Keratinocyte (primary cell): ENCODE measurements around the gene CDC6. TPM values are rescaled to one million over a fixed set of nuclear protein-coding genes. Genes with fewer than 3 reads are reported as not detected.

Experiments used
- DNase-seq: peaks from one replicate; pipeline ENCODE4 v3.0.0-alpha.2; 2011; ENCODE audit warnings: low read depth, missing footprints, low spot score
- FAIRE-seq: peaks from 2 replicates; lab custom pipeline; 2011; peaks lifted over from hg19 to GRCh38; lab: Jason Lieb, UNC
- H2AFZ ChIP-seq: 2 replicates; pipeline ENCODE4 v1.6.0; 2012; ENCODE audit warnings: low read length, control low read depth, inconsistent platforms; ENCODE audit not compliant: control insufficient read depth
- H3K27ac ChIP-seq: 2 replicates; pipeline ENCODE4 v1.5.1; 2011; ENCODE audit warnings: low read length; ENCODE audit not compliant: control insufficient read depth, insufficient read depth
- H3K27me3 ChIP-seq: 3 replicates; pipeline ENCODE4 v1.6.0; 2011; ENCODE audit warnings: low read length; ENCODE audit not compliant: control insufficient read depth, insufficient read depth; ENCODE audit errors: extremely low read depth
- H3K36me3 ChIP-seq, 2 experiments: 2 replicates in 1 of 2; 3 replicates in 1 of 2; pipeline ENCODE4 v1.5.1; 2011; ENCODE audit warnings: low read length in 2 of 2, mild to moderate bottlenecking in 1 of 2; ENCODE audit not compliant: control insufficient read depth in 2 of 2, insufficient read depth in 2 of 2; ENCODE audit errors: extremely low read depth in 1 of 2
- H3K4me1 ChIP-seq: 3 replicates; pipeline ENCODE4 v1.5.1; 2011; ENCODE audit warnings: low read length; ENCODE audit not compliant: control insufficient read depth, insufficient read depth; ENCODE audit errors: extremely low read depth
- H3K4me2 ChIP-seq: 3 replicates; pipeline ENCODE4 v1.6.0; 2011; ENCODE audit warnings: low read depth, low read length; ENCODE audit not compliant: control insufficient read depth, insufficient read depth; ENCODE audit errors: extremely low read depth
- H3K4me3 ChIP-seq, 3 experiments: fragments of 200-600 bp in 1 of 3; sonication (generic) in 1 of 3; 2 replicates in 2 of 3; 3 replicates in 1 of 3; pipeline ENCODE4 v1.5.1; 2011 to 2016; ENCODE audit warnings: low read length in 3 of 3, mild to moderate bottlenecking in 3 of 3, control low read depth in 2 of 3, inconsistent platforms in 1 of 3, low read depth in 1 of 3, mixed read lengths in 1 of 3, mixed run types in 1 of 3, moderate library complexity in 1 of 3; ENCODE audit not compliant: control insufficient read depth in 2 of 3, insufficient read depth in 2 of 3; ENCODE audit errors: extremely low read depth in 1 of 3
- H3K79me2 ChIP-seq: 2 replicates; pipeline ENCODE4 v1.6.0; 2012; ENCODE audit warnings: low read length; ENCODE audit not compliant: control insufficient read depth, insufficient read depth
- H3K9ac ChIP-seq: 3 replicates; pipeline ENCODE4 v1.6.0; 2011; ENCODE audit warnings: low read length; ENCODE audit not compliant: control insufficient read depth, insufficient read depth; ENCODE audit errors: extremely low read depth
- H3K9me1 ChIP-seq: 3 replicates; pipeline ENCODE4 v1.6.0; 2011; ENCODE audit warnings: low read length; ENCODE audit not compliant: control insufficient read depth, insufficient read depth; ENCODE audit errors: extremely low read depth
- H3K9me3 ChIP-seq: 2 replicates; pipeline ENCODE4 v1.5.1; 2012; ENCODE audit warnings: low read depth, low read length; ENCODE audit not compliant: control insufficient read depth
- H4K20me1 ChIP-seq: 3 replicates; pipeline ENCODE4 v1.6.0; 2011; ENCODE audit warnings: low read length; ENCODE audit not compliant: control insufficient read depth, insufficient read depth; ENCODE audit errors: extremely low read depth
- EZH2 ChIP-seq: IDR thresholded peaks from one replicate; pipeline ENCODE4 v1.6.1; 2012; ENCODE audit warnings: inconsistent platforms, mild to moderate bottlenecking, low read length, moderate library complexity
- dilution Hi-C: fragments of 300-500 bp; cut with MboI; formaldehyde crosslinking; loops from one replicate; pipeline ENCODE4 v1.7.0; 2020; ENCODE audit warnings: low sequenced_read_pairs; ENCODE audit not compliant: extremely low pct_ligation_motif_present
- polyA plus RNA-seq, 5 experiments: library from polyadenylated mRNA; depleted of rRNA in 3 of 5; stranded (reverse) in 3 of 5; stranded (forward) in 1 of 5; unstranded in 1 of 5; fragments of >200 nt; gene quantifications; 1 replicate in 1 of 5; 2 replicates in 3 of 5; 3 replicates in 1 of 5; pipeline versions ENCODE4 v1.2.1 to v1.2.3, GENCODE V29; 2011 to 2012; ENCODE audit warnings: missing spikeins in 2 of 5, low read depth in 1 of 5, low replicate concordance in 1 of 5
- TF ChIP-seq, protein P1 (sequence below), 3 experiments: IDR thresholded peaks in 1 of 3; conservative IDR thresholded peaks in 1 of 3; optimal IDR thresholded peaks in 1 of 3; 2 replicates in 2 of 3; 3 replicates in 1 of 3; pipeline versions ENCODE3 to v1.5.1; 2011; ENCODE audit warnings: low read length in 3 of 3, mild to moderate bottlenecking in 3 of 3, moderate library complexity in 2 of 3, control low read depth in 1 of 3, inconsistent platforms in 1 of 3; ENCODE audit not compliant: insufficient read depth in 2 of 3; ENCODE audit errors: extremely low read depth in 1 of 3

CDC6 gene
- polyA plus RNA-seq, 1 donor (not counting 4 experiments of a cell fraction or from before 2014, with no cell fraction given) = 28.0 TPM

- Histone ChIP-seq H3K36me3 (peaks cover 9 to 18% of the 10 kb centered on the region in 2 experiments), H3K79me2 (peaks cover 25% of the 10 kb centered on the region), H3K27me3 (no peaks in the 10 kb centered on the region), H4K20me1 (no peaks in the 10 kb centered on the region), H2AFZ (no peak overlapping the region), H3K4me1 (peaks cover 56% of the 10 kb centered on the region), H3K4me2 (peak overlapping the region; percentile 91), H3K9me3 (no peaks in the 10 kb centered on the region), H3K9me1 (peaks cover 2% of the 10 kb centered on the region), H3K4me3 (peak overlapping the region in 2 of 3 experiments; percentile 39 to 57), H3K27ac (peak overlapping the region; percentile 90), H3K9ac (peak overlapping the region; percentile 74)
- peak; percentile 99 for FAIRE-seq
- DNase-seq = peak; percentile 99
- TF ChIP-seq, protein P1, sequence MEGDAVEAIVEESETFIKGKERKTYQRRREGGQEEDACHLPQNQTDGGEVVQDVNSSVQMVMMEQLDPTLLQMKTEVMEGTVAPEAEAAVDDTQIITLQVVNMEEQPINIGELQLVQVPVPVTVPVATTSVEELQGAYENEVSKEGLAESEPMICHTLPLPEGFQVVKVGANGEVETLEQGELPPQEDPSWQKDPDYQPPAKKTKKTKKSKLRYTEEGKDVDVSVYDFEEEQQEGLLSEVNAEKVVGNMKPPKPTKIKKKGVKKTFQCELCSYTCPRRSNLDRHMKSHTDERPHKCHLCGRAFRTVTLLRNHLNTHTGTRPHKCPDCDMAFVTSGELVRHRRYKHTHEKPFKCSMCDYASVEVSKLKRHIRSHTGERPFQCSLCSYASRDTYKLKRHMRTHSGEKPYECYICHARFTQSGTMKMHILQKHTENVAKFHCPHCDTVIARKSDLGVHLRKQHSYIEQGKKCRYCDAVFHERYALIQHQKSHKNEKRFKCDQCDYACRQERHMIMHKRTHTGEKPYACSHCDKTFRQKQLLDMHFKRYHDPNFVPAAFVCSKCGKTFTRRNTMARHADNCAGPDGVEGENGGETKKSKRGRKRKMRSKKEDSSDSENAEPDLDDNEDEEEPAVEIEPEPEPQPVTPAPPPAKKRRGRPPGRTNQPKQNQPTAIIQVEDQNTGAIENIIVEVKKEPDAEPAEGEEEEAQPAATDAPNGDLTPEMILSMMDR (optimal IDR thresholded peaks at IDR 0.05 in 1 of 3, IDR thresholded peaks at IDR 0.05 in 1 of 3, conservative IDR thresholded peaks at IDR 0.05 in 1 of 3; ENCODE audit: extremely low read depth in 1 of 3, insufficient read depth in 2 of 3, low read length in 3 of 3) = peak; percentile 51 to 74 (median 52)
- no peak for TF ChIP-seq EZH2
- dilution Hi-C loops = no loop called here
Measured at GRCh38 chr17:40349477-40349894, 61.8 kb downstream of the CDC6 start.

DNA sequence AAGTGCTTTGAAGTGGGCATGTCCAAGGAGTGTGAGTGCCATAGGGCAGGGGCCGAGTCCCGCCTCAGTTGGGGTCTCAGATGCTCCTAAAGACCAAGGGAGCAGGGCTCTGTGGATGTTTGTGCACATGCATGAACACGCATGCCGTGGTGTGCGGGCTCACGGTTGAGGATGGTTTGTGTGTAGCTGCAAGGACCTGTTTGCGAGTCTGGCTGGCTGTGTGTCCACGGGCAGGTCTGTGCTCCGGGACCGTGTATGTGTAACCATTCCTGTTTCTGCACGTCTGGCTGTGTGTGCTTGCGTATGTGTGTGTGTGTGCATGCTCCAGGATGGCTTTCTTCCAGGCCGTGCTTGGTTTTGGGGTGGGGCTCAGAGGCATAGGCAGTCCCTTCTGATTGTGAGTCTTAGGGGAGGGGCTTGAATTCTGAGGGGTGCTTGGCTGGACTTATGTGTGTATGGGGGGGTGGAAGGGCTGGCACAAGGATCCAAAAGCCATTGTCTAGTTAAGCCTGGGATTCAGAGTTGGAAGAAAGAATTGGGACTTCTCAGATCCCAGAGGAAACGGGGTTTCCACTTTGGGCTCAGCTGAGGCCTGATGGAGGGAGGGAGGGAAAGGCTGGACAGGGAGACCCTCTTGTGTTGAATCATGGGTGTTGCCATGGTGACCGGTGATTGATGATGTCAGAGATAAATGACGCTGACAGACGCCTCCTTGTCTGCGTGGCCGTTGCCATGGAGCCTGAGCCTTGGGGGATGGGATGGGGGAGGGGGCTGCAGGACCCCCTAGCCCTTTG is 62.4 kb downstream of the CDC6 start:
- DNase-seq (peak; percentile 83), FAIRE-seq (no peak)
- H3K4me3 ChIP-seq = peak overlapping the region in 2 of 3 experiments; percentile 46 to 57

More for the DNA sequence above, 62.4 kb downstream of the CDC6 start:
- Histone ChIP-seq H3K27me3 (no peaks in the 10 kb centered on the region), H4K20me1 (no peaks in the 10 kb centered on the region), H3K4me2 (peak overlapping the region; percentile 91), H3K79me2 (peaks cover 21% of the 10 kb centered on the region), H3K27ac (peak overlapping the region; percentile 90), H3K9me3 (no peaks in the 10 kb centered on the region), H2AFZ (no peak overlapping the region), H3K9me1 (peaks cover 2% of the 10 kb centered on the region), H3K4me1 (peaks cover 50% of the 10 kb centered on the region), H3K9ac (peak overlapping the region; percentile 74), H3K36me3 (peaks cover 9 to 18% of the 10 kb centered on the region in 2 experiments)
- TF ChIP-seq EZH2 = no peak
- TF ChIP-seq, protein P1 (optimal IDR thresholded peaks at IDR 0.05 in 1 of 3, IDR thresholded peaks at IDR 0.05 in 1 of 3, conservative IDR thresholded peaks at IDR 0.05 in 1 of 3; ENCODE audit: extremely low read depth in 1 of 3, insufficient read depth in 2 of 3, low read length in 3 of 3) = no peak
- dilution Hi-C loops = no loop called here
